Amniotic epithelial cell (primary cell): Measurements from ENCODE around the gene KCTD14.
"Not testable (repeated sequence)": the region's sequence is repeated elsewhere in the genome, so short reads cannot be mapped to it uniquely, and the experiment has no call there.

Experiments used
- DNase-seq: peaks from one replicate; pipeline ENCODE4 v3.0.0-alpha.2; 2010; ENCODE audit warnings: low read depth

KCTD14 gene, protein sequence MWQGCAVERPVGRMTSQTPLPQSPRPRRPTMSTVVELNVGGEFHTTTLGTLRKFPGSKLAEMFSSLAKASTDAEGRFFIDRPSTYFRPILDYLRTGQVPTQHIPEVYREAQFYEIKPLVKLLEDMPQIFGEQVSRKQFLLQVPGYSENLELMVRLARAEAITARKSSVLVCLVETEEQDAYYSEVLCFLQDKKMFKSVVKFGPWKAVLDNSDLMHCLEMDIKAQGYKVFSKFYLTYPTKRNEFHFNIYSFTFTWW

DNA sequence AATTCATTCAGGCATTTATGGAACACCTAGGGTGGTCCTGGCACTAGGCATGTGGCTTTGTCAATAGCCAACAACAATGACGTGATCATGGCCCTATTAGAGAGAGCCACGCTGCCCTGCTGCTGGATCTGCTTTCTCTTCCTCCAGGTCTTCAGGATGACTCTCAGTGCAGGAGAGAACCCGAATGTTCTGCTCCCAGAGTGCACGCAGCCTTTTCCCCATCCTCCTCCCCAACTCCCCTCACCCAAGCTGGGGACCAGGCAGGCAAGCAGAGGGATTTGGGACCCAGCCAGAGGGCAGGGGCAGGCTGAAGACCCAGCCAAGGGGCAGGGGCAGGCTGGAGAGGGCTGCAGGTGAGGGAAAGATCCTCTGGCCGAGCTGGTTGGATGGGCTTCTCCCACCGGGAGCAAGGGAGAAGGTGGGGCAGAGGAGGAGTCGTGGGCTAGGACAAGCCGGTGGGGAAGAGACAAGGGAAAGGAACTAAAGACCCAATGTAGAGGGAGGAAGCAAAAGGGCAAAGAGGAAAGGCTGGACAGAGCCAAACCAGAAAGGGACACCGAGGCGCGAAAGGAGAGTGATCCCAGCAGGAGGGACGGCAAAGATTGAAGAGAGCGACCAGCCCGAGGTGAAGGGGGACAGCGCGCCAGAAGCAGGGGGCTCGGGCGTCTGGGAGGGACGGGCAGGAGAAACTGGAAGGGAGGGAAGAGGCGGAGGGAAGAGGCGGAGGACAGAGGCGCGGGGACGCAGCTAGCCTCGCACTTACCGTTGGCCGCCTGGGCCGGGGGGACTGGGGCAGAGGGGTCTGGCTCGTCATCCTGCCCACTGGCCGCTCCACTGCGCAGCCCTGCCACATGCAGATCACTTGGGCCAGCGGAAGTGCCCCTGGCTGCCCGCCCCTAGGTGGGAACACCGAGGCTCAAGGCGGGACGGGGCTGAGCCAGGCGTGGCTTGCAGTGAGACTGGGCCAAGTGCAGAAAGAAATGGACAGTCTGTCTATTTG lies at the start of gene KCTD14:
TSS of gene KCTD14 (minus strand) at position 880 of the 1,000 bp plus-strand sequence. CDS start at position 853, 27 bp downstream.
- no peak for DNase-seq

DNA sequence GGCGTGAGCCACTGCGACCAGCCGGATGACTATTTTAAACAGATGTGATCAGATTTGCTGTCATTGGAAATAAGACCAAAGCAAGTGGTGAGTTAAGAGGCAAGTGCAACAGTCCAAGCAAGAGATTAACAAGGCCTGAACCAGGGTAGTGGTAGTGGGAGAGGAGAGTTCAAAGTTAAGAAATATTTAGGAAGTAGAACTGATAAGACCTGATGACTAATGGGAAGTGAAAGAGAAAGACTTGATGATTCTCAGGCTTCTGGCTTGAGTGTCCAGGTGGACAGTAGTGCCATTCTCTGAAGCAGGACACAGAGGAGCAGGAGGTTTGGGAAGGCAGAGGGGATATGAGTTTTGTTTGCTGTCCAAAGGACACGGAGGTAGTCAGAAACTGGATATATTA lies 49.4 kb upstream of the KCTD14 start:
- peak; percentile 30 for DNase-seq

DNA sequence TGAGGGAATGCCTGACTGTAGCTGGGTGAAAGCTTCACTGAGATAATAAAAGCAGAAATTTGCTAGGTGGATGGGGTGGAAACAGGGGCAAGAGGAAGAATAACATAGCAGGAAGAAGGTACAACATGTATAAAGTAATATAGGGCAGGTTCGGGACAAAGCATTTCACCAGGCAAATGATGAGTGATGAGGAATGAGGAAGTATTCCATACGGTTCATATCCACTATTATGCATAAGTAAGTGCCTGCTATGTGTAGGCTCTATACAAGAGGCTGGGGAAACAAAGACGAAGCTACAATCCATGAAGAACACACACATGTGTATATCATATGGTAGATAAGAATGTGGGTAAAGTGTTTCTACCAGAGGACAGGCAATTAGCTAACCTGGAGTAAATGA lies 48.6 kb upstream of the KCTD14 start:
- no peak for DNase-seq

DNA sequence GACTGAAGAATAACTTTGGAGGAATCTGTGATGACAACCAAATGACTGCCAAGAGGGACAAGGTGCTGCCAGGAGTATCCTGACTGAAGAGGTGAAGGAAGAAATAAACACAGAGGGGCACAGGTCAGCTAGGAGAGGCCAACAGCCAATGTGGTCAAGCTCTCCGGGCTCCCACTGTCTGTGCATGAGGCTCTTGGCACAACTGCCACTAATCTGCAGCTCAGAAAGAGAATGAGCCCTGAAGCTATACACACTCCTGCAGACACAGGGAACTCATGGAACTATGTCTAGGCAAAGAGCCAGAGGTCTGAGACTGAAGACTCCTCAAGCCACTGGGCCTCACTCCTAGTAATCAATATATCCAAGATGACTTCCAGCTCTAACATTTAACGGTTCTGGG lies 47.5 kb upstream of the KCTD14 start:
- DNase-seq: no peak

DNA sequence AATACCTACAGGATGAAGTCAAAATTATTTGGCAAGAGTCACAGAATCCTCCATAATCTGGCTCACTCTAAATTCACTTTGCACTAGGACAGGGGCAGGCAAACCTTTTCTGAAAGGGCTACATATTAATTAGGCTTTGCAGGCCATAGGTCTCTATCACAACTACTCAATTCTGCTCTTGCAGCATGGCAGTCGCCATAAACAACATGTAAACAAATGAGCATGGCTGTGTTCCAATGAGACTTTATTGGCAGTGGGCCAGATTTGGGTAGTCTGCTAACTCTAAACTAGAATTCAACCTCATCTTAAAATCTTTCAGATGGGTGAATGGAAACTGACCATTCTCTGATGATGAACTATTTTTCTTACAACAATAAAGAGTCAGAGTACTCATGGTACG lies 46.4 kb upstream of the KCTD14 start:
- no peak for DNase-seq

DNA sequence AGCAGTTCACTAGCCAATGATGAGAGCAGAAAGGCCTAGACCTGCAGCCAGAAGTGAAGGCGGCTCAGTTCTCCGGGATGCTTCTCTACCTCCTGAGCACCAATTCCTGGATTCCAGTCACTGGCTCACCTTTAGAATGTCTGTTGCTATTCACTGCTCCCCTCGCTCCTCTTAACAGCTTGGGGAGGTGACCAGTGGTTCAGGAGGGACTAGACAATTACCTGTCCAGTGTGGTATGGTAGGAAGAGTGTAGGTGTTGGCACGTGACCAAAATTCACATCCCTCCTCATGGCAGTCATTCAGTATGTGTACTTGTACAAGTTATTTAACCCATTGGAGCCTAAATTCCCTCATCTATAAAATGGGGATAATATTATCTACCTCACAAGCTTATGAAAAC lies 44.6 kb upstream of the KCTD14 start:
- no peak for DNase-seq

DNA sequence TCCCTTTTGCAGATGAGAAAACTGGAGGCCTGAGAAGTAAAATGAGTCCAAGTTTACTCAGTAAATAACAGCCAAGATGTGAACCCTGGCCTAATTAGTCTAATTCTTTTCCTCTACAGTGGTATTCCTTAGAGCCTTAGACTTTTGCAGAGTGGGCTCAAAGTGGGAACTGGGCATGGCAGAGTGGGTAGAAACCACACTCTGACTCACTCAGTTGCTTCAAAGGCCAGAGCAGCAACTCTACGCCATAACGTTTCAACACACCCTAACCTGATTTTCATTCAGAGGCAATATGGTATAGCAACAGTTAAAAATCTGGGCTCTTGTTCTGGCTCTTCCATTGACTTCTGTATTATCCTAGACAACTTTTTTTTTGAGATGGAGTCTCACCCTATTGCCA lies 43.4 kb upstream of the KCTD14 start:
- peak; percentile 35 for DNase-seq

DNA sequence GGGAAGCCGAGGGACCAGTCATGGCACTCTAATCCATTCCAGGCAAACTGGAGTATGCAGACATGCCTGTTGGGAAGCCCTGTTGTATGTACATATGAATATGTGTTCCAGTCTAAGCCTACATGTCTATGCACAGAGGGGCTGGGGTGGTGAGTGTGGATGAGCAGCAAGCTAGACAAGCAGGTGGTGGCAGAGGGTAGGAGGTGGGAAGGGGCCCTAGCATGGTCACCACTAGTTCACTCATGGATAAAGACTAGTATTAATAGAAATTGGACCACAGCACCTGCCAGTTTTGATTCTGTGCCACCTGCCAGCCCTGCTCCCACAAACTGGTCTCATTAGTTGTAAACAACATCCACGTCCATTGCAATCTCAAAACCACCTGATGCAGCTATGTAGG lies 42.1 kb upstream of the KCTD14 start:
- no peak for DNase-seq

DNA sequence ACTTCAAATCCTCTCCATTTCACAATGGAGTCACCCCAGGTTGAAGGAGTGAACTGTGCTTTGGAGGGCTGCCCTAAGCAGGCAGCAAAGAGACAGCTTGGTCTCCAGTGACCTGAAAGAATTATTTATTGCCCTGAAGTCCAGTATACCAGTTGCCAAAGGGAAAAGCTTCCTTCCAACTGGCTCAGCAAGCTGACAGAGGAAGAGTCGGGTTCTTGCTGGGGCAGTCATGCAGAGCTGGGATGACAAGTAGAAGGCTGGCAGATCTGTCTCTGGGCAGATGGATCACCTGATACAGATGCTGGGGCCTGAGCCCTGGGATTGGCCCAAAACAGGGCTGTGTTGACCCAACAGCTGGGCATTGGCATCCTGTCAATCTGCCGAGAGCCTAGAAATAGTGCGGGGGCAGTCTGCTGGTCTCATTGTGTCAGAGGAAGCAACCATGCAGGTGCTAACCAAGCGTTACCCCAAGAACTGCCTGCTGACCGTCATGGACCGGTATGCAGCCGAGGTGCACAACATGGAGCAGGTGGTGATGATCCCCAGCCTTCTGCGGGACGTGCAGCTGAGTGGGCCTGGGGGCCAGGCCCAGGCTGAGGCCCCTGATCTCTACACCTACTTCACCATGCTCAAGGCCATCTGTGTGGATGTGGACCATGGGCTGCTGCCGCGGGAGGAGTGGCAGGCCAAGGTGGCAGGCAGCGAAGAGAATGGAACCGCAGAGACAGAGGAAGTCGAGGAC lies 40.5 kb upstream of the KCTD14 start, which contains the start of gene THRSP:
TSS of gene THRSP (plus strand) at position 422 of the 742 bp plus-strand sequence. CDS start at position 443, 21 bp downstream.
- no peak for DNase-seq

DNA sequence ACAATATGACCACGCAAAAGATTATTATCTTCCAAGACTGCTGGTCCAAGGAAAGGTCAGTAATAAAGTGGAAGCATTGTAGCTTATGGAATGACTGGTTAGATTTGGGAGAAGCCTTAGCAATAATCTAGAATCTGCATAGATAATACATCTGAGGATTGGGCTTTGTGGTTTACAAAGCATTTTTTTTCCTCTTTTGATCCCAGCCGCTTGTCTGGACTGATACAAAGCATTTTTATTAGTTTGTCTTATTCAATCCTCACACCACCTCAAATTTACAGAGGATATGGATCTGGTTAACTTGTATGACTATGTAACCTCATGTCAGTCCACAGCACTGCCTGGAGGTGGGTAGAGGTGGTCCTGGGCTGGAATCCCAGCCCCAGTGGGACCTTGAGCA lies 39.6 kb upstream of the KCTD14 start:
- DNase-seq: no peak

DNA sequence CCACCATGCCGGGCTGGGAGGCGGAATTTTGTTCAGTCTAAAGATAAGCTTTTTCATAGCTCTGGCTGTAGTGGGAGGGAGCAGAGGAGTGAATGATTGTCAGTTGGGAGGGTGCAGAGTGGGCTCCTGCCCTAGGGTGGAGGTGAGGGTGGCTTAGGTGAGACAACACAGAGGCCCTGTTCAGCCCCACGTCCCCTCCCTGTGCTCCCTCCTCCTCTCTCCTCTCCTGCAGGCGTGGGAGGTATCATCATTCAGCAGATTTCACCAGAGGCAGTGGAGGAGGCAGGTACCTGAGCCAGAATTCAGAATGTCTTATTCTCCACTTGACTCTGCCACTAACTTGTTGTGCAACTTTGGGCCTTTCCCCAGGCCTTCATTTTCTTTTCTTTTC lies 38.8 kb upstream of the KCTD14 start:
- peak; percentile 76 for DNase-seq

DNA sequence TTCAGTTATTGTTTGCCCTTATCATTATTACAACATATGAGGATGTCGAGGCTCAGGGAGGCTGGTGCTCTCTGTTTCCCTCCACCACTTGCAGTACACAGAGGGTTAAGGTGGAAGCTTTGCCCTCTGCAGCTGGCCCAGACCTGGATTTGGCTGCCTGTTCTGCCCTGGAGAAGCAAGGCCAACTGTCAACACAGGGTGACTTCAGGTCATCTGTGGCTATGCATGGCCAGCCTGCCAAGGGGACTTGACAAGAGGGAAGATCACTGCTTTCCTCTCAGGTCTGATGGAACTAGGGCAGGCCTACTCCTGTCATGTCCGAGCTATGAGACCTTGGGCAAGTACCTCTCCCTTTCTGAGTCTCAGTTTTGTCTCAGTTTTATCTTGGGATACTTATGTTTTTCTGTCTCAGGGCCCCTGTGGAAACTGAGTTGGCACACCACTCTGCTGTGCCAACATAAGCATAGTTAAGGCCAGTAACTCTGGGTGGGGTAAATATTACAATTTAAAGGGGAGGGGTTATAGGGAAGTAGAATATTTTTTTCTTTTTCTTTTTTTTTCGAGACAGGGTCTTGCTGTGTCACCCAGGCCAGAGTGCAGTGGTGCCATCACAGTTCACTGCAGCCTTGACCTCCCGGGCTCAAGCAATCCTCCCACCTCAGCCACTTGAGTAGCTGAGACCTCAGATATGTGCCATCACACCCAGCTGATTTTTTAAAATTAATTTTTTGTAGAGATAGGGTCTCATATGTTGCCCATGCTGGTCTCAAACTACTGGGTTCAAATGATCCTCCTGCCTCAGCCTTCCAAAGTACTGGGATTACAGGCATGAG lies 38.2 kb upstream of the KCTD14 start:
- DNase-seq: no peak

DNA sequence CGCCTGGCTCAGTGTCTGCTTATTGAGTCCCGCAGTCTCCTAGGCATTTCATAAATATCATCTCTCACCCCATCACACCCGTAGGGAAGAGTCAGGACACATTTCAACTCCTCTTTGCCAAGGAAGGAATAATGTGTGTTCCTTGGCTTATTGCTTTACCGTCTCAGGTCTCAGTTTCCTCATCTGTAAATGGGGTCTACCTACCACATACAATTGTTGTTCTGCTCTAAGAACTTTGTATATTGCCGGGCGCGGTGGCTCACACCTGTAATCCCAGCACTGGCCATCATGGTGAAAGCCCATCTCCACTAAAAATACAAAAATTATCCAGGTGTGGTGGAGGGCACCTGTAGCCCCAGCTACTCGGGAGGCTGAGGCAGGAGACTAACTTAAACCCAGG lies 37.5 kb upstream of the KCTD14 start:
- DNase-seq: no peak

DNA sequence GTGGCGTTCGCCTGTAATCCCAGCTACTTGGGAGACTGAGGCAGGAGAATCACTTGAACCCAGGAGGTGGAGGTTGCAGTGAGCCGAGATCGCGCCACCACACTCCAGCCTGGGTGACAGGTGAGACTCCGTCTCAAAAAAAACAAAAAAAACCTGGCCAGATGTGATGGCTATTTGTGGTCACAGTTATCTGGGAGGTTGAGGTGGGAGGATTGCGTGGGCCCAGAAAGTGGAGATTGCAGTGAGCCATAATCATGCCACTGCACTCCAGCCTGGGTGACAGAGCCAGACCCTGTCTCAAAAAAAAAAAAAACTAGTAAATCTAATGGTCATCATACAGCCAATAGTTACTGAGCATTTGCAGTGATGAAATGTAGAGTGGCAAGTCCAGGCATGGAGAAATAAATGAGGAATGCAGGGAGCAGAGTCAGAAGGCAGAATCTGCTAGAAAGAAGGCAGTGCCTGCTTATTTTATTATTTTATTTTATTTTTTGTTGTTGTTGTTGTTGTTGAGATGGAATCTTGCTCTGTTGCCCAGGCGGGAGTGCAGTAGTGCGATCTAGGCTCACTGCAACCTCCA lies 36.8 kb upstream of the KCTD14 start:
- not testable (repeated sequence) for DNase-seq

DNA sequence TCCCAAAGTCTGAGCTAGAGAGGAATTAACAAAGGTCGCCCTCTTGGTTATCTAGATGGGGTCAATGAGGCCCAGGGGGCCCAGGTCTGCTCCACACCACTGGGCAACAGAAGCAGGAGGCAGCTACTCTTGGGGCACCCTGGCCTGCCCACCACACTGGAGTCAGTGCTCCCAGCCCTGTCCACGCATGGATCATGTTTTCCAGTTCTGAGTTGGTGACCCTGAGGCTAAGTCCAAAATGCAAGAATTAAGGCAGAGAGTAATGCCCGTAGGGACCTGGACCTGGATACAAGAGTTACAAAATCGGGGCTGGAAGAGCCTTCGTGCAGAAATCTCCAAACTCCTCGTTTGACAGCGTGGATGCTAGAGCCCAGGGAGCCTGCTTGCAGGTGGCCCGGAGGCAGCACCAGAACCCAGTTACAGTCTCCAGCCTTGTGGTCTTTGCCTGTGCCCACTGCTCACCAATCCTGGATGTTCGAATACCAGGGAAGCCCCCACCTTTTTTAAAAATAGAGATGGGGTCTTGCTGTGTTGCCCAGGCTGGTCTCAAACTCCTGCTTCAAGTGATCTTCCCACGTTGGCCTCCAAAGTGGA lies 34.5 kb upstream of the KCTD14 start:
- DNase-seq: no peak

DNA sequence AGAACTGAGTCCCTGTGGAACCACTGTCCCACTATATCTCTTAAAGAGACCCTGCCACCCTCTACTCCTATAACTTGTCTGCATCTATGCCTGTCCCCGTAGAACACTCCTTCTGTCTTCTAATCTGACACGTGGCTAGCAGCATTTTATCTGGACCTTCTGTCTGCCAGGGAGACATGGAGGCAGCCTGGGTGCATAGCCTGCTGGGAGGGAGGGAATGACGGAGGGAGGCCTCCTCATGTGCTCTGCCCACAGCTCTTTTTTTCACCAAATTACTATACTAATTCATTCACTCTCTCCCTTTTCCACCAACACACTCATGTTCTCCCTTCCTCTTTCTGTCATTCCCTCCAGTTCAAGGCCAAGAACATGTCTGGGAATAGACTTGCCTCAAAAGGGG lies 33.0 kb upstream of the KCTD14 start:
- DNase-seq: no peak

DNA sequence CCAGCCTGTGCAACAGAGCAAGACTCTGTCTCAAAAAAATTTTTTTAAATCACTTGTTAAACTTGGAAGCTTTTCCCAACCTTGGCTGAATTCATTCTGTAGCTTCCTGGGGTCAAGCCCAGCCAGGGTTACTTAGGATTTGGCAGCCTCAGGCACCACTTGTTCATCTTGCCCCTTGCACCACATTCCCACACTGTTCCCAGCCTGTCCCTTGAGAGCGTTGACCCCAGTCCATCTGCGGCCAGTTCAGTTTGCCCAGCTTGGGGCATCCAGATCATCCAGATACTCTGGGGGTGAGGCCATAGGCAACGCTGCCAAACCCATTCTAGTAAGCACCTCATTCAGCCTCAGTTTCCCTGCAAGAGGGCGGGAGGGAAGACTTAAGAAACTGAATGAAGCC lies 31.9 kb upstream of the KCTD14 start:
- DNase-seq: no peak

DNA sequence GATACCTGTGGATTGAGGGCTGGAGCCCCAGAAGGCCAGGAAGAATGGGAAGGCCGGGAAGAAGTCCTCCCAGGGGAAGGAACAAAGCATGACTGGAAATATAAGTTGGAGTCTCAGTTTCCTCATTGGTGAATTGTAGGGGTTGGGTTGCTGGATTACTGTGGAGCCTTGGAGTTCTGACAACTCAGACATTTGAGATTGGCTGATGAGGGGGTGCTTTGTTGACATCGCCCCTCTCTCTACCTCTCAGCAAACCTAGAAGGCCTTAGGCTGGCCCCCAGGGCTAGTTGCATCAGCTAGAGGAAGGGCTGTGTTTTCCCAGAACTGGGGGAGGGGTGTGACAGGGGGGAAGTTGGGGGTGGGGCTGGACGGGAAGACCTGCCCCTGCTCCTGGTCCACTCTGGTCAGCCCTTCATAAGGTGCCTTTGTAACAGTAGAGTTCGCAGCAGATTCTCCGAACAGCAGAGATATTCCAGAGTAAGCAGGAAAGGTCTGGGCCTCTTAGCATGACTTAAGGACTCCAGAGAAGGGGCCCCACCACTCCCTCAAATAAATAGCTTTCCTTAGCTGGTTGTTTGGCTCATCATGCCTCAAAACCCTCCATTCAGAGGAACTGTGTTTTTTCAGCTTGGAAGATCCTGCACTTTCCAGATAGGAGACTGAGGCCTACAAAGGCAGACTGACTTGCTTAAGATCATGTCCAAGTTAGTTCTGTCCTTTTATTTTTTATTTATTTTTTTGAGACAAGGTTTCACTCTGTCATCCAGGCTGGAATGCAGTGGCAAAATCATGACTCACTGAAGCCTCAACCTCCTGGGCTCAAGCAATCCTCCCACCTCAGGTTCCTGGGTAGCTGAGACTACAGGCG lies 28.1 kb upstream of the KCTD14 start:
- DNase-seq: peak; percentile 78

DNA sequence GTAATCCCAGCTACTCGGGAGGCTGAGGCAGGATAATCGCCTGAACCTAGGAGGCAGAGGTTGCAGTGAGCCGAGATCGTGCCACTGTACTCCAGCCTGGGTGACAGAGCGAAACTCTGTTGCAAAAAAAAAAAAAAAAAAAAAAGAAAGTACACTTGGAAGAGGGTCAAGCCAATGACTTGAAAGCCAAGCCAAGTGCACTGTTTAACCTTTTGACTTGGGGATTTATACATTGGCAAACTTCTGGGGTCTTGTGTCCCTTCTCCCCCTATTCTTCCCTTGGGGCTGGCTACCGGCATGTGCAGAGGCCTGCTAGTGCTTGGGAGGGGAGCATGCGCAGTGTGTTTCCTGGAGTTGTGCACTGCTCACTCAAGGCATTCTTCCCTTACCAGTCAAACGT lies 26.3 kb upstream of the KCTD14 start:
- no peak for DNase-seq

DNA sequence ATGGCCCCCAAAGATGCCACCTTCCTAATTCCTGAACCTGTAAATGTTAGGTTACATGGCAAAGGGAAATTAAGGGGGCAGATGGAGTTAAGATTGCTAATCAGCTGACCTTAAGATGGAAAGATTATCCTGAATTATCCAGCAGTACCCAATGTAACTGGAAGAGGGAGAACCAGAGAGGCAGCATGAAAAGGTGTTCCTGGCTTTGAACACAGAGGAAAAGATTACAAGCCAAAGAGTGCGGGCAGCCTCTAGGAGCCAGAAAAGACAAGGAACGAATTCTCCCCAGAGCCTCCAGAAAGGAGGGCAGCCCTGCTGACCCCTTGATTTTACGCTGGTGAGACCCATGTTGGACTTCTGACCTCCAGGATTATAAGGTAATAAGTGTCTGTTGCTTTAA lies 25.5 kb upstream of the KCTD14 start:
- no peak for DNase-seq
